Measurements from ENCODE around the gene MPG.
"Not testable (repeated sequence)": the region's sequence is repeated elsewhere in the genome, so short reads cannot be mapped to it uniquely, and the experiment has no call there.

The MPG gene

DNA sequence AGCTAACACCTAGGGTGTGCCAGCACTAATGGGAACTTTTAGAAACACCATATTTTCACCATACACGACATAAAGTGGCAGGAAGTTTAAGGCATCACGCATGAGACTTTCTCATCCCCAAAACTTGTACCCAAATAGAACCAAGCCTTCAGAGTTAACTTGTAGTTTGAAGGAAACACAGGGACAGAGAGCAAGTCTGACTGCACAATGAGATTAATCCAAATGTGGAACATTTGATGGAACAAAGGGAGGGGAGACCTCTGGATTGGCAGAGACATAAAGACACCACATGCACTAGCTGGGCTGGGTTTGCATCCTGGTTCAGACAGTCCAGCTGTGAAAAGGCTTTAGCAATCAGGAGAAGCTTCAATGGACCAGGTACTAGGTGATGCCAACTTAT lies 36.3 kb downstream of the MPG start:
- DNase-seq: no peak

DNA sequence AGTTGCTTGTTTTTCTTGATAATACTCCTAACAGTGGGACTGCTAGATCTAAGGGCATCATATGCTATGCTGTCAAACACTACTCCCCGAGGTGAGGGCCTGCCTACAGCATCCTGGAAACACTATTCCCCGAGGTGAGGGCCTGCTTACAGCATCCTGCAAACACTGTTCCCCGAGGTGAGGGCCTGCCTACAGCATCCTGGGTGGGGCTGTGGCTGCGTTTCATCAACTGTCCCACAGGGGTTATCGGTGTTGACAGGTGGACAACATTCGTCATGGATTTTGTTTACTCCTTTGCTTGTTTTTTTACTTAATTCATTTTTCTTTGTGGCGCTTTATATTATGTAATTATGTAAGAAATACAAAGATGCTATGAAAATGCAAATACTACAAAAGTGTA lies 38.0 kb downstream of the MPG start:
- no peak for DNase-seq

DNA sequence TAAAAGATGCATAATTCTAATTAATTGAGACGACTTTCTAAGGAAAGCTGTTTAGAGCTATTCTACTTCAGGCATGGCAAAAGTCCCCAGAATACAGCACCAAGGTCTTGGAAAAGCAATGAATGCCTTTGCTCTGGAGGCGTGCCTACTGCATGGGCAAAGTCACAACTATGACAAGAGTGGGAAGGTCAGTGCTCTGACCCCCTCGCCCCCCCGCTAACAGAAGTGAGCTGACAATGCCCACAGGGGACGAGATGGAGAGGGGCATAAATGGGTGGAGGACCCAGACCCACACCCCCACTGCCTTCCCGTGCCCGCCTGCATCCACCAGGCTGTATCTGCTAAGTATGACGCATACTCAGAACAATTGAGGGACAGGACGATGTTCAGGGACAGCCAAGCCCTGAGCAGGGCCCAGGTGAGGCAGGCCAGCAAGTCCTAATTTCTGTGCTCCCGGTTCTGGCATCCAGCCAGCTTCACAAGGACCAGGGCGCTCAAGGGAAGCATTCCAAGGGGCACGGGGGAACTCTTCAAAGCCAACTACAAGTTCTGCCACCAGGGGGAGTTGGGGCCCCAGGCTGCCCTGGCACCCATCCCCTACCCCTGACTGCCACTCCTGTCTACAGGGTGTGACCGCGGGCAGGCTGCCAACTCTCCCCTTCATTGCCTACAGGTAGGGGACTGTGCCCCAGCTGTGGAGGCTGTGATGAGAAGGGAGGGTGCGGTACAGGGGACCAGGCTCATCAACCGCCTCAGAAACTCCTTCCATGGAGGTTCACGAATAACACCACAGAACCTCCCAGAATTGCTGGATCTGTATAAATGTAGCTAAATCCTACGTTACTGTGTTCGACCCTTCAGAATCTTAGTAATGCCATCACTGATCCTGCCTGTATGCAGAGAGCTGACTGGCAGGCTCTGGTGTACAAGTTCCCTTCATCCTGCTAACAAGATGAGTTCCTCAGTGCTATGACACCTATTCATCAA lies 39.6 kb downstream of the MPG start:
- DNase-seq: peak; percentile 77

DNA sequence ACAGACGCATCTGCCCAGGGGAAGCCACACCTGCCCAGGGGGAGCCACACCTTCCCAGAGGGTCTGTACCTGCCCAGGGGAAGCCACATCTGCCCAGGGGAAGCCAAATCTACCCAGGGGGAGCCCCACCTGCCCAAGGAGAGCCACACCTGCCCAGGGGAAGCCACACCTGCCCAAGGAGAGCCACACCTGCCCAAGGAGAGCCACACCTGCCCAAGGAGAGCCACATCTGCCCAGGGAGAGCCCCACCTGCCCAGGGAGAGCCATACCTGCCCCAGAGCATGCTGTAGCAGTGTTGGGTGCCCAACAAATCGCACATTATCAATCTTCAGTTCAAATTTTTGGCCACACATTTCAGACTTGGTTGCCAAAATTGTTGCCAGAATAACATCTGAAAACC lies 40.8 kb downstream of the MPG start:
- no peak for DNase-seq

DNA sequence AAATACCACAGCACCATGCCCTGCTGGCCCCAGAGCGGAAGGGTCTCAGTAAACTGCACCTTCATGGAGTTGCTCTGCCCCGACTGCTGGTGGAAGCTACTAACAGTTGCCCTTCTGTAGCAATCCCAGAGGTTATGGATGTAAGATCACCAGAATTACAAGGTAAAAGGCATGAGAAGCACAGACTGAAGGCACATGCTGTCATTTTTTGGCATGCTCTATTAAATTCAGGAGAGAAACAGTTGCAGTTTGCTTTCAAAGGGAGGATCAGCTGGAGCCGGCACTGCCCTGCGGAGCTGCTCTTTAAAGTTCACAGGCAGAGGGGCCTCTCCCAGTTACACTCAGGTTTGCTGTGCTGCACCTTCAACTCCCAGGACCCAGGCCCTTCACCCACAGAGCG lies 41.3 kb downstream of the MPG start:
- no peak for DNase-seq

DNA sequence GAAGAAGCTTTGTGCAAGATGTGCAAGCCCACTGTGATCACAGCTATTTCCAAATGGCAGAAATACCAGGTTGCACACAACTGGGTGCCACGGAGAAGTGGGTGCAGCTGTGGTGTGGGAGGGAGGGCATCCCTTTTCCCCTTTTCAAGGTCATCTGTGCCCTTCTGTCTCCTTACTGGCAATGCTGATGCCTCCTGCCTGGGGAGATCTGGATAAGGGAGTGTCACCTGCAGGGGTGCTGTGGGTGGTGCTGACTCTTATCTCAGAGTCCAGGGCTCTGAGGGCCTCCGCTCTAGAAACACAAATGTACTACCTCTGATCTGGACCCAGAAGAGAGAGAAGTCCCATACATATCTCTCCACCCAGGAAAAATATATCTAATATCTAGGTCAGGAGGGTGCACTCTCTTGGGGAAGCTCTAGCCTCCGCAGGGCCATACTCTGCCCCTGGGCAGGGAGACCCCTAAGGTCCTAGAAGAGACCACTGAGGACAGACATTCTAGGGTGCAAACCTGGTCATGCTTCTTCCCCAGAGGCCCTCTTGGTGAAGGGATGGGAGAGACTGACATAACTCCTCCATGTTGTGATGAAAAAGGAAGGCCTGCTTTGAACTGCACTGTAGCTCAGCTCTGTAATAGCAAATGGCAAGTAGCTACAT lies 41.9 kb downstream of the MPG start:
- no peak for DNase-seq

DNA sequence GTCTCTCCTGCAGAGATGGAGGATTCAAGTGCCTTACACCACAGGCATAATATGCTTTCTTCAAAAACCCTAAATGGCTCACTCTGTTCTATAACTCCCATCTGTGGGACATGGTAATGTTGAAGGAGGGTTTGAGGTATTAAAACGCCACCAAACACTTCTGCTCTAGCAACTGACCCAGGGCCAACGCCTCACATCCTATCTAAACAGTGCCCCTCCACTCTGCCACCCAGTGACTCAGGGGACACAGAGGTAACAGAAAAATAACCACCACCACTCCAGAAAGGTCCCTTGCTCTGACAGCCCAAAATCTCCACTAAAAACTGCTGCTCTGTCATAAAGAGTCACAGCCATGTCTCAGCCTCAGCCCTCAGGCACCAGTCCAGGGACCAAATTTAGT lies 42.7 kb downstream of the MPG start:
- no peak for DNase-seq

DNA sequence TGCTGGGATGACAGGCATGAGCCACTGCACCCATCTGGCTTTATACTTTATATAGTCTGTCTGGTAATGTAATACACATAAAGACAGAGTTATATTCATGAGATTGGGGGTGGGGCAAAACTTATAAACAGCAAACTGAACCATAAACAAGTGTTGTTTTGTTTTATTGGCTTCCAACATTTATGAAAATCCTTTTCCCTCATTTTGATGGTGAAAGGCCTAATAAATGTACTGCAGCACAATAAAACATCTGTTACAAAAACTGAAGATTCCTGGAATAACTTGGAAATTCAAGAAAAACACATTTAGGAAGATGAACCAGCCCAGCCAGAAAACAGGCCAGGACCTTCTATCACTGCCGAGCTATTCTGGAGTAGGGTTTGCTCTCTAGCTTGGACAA lies 44.3 kb downstream of the MPG start:
- DNase-seq: no peak

DNA sequence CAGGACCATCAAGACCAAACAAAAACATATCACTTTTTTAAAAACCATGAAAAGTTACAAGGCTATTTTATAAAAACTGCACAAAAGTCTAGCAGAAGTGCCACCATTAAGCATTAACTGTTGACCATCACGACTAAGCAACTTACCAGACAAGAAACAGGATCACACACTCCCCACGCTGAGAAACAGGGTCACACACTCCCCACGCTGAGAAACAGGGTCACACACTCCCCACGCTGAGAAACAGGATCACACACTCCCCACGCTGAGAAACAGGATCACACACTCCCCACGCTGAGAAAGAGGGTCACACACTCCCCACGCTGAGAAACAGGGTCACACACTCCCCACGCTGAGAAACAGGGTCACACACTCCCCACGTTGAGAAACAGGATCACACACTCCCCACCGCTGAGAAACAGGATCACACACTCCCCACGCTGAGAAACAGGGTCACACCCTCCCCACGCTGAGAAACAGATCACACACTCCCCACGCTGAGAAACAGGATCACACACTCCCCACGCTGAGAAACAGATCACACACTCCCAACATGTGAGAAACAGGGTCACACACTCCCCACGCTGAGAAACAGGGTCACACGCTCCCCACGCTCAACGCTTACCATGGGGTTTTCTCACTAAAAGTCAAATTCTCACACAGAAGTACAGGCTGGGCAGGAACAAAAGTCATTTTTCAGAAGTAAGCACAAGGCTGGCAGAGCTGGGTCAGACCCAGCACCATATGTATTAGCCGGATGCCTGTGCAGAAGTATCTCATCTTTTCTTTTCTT lies 45.7 kb downstream of the MPG start:
- not testable (repeated sequence) for DNase-seq

DNA sequence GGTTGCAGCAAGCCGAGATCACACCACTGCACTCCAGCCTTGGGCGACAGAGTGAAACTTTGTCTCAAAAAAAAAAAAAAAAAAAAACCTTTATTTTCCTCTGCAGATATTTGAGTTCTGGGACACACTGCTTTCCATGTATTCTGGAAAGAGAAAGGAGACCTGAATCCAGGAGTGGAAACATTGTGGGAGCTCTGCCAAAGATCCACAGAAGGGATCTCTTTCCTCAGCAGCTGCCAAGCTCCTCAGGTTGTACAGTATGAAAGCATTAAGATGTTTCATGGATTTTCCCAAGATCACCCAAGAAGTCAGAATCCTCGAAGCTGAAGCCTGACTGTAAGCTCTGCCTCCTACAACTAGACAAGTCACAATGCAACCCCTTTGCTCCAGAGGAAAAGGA lies 47.0 kb downstream of the MPG start:
- DNase-seq: no peak

DNA sequence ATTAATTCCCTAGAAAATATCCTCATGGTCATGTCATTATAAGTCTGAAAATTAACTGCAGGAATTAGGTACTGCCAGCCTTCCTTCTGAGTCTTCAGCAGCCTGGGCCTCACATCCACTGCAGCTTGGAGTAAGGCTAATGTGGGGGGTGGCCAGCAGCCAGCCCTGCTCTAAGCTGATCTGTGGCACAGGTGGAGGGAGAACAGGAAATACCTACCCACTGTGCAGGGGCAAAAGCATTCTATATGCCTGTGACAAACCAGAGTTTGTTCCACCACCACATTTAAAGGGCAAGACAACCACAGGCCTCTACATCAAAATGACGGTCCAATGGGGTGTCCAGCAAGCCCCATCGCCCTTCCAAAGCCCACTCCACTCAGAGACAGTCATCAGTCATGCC lies 51.0 kb downstream of the MPG start:
- DNase-seq: no peak

DNA sequence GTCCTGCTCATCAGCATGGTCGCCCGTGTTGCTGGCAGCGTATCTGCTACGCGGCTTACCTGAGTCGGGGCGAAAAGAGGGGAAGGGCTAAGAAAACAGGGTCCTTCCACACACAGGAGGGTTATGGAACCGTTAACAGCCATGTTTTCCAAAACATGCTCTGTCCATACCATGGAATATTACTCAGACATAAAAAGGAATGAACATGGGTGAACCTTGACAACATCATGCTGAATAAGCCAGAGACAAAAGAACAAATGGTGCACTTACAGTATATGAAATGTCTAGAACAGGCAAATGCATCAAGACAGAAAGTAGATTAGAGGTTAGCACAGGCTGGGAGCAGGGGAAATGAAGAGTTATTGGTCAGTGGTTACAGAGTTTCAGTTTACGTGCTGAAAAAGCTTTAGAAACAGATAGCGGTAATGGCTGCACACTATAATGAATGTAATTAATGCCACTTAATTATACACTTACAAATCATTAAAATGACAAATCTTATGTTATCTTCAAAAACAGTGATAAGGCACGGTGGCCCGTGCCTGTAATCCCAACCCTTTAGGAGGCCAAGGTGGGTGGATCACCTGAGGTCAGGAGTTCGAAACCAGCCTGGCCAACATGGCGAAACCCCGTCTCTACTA lies 52.6 kb downstream of the MPG start:
- DNase-seq: no peak

DNA sequence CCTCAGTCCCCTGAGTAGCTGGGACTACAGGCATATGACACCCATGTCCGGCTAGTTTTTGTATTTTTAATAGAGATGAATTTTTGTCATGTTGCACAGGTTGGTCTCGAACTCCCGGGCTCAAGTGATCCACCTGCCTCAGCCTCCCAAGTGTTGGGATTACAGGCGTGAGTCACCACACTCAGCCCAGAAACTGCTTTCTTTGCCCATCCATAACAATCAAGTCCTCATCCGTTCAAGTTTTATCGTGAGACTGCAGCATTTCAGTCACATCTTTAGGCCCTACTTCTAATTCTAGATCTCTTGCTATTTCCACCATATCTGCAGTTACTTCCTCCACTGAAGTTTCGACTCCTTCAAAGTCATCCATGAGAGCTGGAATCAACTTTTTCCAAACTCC lies 54.1 kb downstream of the MPG start:
- DNase-seq: no peak

DNA sequence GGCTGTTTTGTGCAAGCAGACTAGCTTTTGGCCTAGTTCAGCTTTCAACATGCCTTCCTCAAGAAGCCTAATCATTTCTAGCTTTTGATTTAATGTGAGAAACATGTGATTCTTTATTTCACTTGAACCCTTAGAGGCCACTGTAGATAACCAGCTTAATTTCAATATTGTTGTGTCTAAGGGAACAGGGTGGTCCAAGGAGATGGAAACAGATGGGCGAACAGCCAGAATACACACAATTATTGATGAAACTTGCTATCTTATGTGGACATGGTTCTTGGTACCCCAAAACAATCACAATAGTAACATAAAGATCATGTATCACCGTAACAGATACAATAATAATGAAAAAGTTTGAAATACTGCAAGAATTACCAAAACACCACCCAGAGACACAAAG lies 55.7 kb downstream of the MPG start:
- DNase-seq: no peak

All from DMS79 treated with DMSO at 0.1 percent for 48 hours (cell line).